ENCODE data around the gene ST6GALNAC3.

GRCh38 chr1:76682138-76682537 lies 607.6 kb downstream of the ST6GALNAC3 start:
- TF ChIP-seq POLR2A (IDR thresholded peaks at IDR 0.05; ENCODE audit: low read length), result no peak
- TF ChIP-seq JUNB (IDR thresholded peaks at IDR 0.05), result no peak
- TF ChIP-seq ZSCAN20 (CRISPR knock-in tag; IDR thresholded peaks at IDR 0.05), result no peak
- no peak for TF ChIP-seq CTCF (IDR thresholded peaks at IDR 0.05)
- TF ChIP-seq BHLHE40 (IDR thresholded peaks at IDR 0.05; ENCODE audit: low read depth, low read length), result no peak
- TF ChIP-seq MAFK (IDR thresholded peaks at IDR 0.05; ENCODE audit: partially characterized antibody), result no peak
- TF ChIP-seq USF2 (IDR thresholded peaks at IDR 0.05), result no peak
- no peak for TF ChIP-seq JUN (IDR thresholded peaks at IDR 0.05)
- TF ChIP-seq REST (IDR thresholded peaks at IDR 0.05), result no peak
- no peak for TF ChIP-seq MAZ (IDR thresholded peaks at IDR 0.05; ENCODE audit: borderline replicate concordance, low read depth, low read length)
- no peak for TF ChIP-seq HMGXB4 (CRISPR knock-in tag; IDR thresholded peaks at IDR 0.05; ENCODE audit: borderline replicate concordance)
- TF ChIP-seq PHF8 (IDR thresholded peaks at IDR 0.05; ENCODE audit: borderline replicate concordance, low read depth), result no peak
- TF ChIP-seq HEYL (CRISPR knock-in tag; IDR thresholded peaks at IDR 0.05), result no peak

Data from A549 (cell line).